H1 (cell line): ENCODE data around the gene PWP2. TPM values are rescaled to one million over a fixed set of nuclear protein-coding genes. Genes with fewer than 3 reads are reported as not detected.
"Not testable (repeated sequence)": the region's sequence is repeated elsewhere in the genome, so short reads cannot be mapped to it uniquely, and the experiment has no call there.

Source experiments
- CTCF ChIA-PET: fragments of 300-600 bp; sonication (Branson Sonifier 250); formaldehyde crosslinking; loops from one replicate; lab custom pipeline; 2021; ENCODE audit not compliant: partially characterized antibody; lab: Charles Lee
- POLR2A ChIA-PET: fragments of 300-600 bp; sonication (Branson Sonifier 250); formaldehyde crosslinking; loops from one replicate; lab custom pipeline; 2021; ENCODE audit warnings: inconsistent platforms; ENCODE audit not compliant: partially characterized antibody; lab: Charles Lee
- DNase-seq, 2 experiments: peaks; one replicate each; pipeline versions ENCODE4 v3.0.0 to v3.0.0-alpha.2; 2010 to 2022; ENCODE audit warnings: low spot score in 2 of 2, low read depth in 1 of 2, mixed read lengths in 1 of 2
- FAIRE-seq: peaks from 2 replicates; lab custom pipeline; 2011; peaks lifted over from hg19 to GRCh38; lab: Jason Lieb, UNC
- H2AFZ ChIP-seq: 2 replicates; pipeline ENCODE4 v1.8.1; 2012; ENCODE audit warnings: low read length, inconsistent platforms
- H2AK5ac ChIP-seq: 2 replicates; pipeline ENCODE4 v1.6.1; 2013; ENCODE audit warnings: low read depth, low read length
- H2BK120ac ChIP-seq: replicated peaks from 2 replicates; pipeline ENCODE3; 2013; ENCODE audit warnings: low read depth, low read length, inconsistent platforms
- H2BK12ac ChIP-seq: 2 replicates; pipeline ENCODE4 v1.6.1; 2013; ENCODE audit warnings: low read depth, low read length
- H2BK15ac ChIP-seq: 2 replicates; pipeline ENCODE4 v1.6.1; 2013; ENCODE audit warnings: low read length
- H2BK20ac ChIP-seq: 2 replicates; pipeline ENCODE4 v1.6.1; 2013; ENCODE audit warnings: low read length
- H2BK5ac ChIP-seq: 2 replicates; pipeline ENCODE4 v1.6.1; 2013; ENCODE audit warnings: low read depth, low read length
- H3K14ac ChIP-seq: 2 replicates; pipeline ENCODE4 v1.6.1; 2013; ENCODE audit warnings: inconsistent platforms; ENCODE audit not compliant: insufficient read length
- H3K18ac ChIP-seq: 2 replicates; pipeline ENCODE4 v1.6.1; 2013; ENCODE audit warnings: low read length; ENCODE audit errors: extremely low read depth
- H3K23ac ChIP-seq: 2 replicates; pipeline ENCODE4 v1.6.1; 2013; ENCODE audit warnings: inconsistent platforms; ENCODE audit not compliant: insufficient read length
- H3K23me2 ChIP-seq: 2 replicates; pipeline ENCODE4 v1.6.1; 2013; ENCODE audit warnings: low read depth, low read length
- H3K27ac ChIP-seq: 2 replicates; pipeline ENCODE4 v1.6.1; 2011; ENCODE audit warnings: low read depth, low read length, inconsistent platforms
- H3K27me3 ChIP-seq, 4 experiments: replicated peaks in 1 of 4; 1 replicate in 1 of 4; 2 replicates in 3 of 4; pipeline versions ENCODE4 v1.6.1 to v1.8.1; 2011 to 2013; ENCODE audit warnings: low read length in 3 of 4, mild to moderate bottlenecking in 3 of 4, inconsistent platforms in 2 of 4, mixed read lengths in 2 of 4, moderate library complexity in 1 of 4; ENCODE audit not compliant: control insufficient read depth in 3 of 4, insufficient read depth in 3 of 4; ENCODE audit errors: extremely low read depth in 1 of 4
- H3K36me3 ChIP-seq, 4 experiments: 2 replicates each; pipeline versions ENCODE4 v1.6.1 to v1.8.1; 2011 to 2013; ENCODE audit warnings: mild to moderate bottlenecking in 4 of 4, low read length in 3 of 4, moderate library complexity in 2 of 4, control low read depth in 1 of 4, inconsistent platforms in 1 of 4; ENCODE audit not compliant: insufficient read depth in 4 of 4, control insufficient read depth in 2 of 4
- H3K4ac ChIP-seq: replicated peaks from 2 replicates; pipeline ENCODE3; 2013; ENCODE audit warnings: low read length, low read depth, mixed read lengths, inconsistent platforms; ENCODE audit not compliant: insufficient read length
- H3K4me1 ChIP-seq, 4 experiments: replicated peaks in 1 of 4; 1 replicate in 1 of 4; 2 replicates in 3 of 4; pipeline versions ENCODE4 v1.6.1 to v1.8.1; 2011 to 2013; ENCODE audit warnings: low read length in 3 of 4, inconsistent platforms in 2 of 4, mixed read lengths in 1 of 4; ENCODE audit not compliant: insufficient read depth in 4 of 4, control insufficient read depth in 3 of 4
- H3K4me2 ChIP-seq, 2 experiments: 2 replicates each; pipeline versions ENCODE4 v1.6.1 to v1.8.1; 2011 to 2013; ENCODE audit warnings: low read depth in 2 of 2, low read length in 2 of 2, control low read depth in 1 of 2, inconsistent platforms in 1 of 2, mild to moderate bottlenecking in 1 of 2; ENCODE audit not compliant: insufficient read depth in 1 of 2
- H3K4me3 ChIP-seq, 4 experiments: fragments of 200-600, 300-600 bp in 1 of 4; sonication (generic), shearing (Covaris generic), sonication (Bioruptor Twin) in 1 of 4; 2 replicates each; pipeline versions ENCODE4 v1.5.1 to v1.8.1; 2011 to 2016; ENCODE audit warnings: low read length in 4 of 4, low read depth in 3 of 4, control low read depth in 2 of 4, inconsistent platforms in 2 of 4, mild to moderate bottlenecking in 2 of 4, mixed read lengths in 1 of 4, moderate library complexity in 1 of 4; ENCODE audit not compliant: insufficient read depth in 2 of 4; ENCODE audit errors: extremely low read depth in 1 of 4
- H3K56ac ChIP-seq: replicated peaks from 2 replicates; pipeline ENCODE3; 2013; ENCODE audit warnings: low read depth, mild to moderate bottlenecking, mixed read lengths, low read length, inconsistent platforms; ENCODE audit not compliant: insufficient read length
- H3K79me1 ChIP-seq: 2 replicates; pipeline ENCODE4 v1.6.1; 2013; ENCODE audit warnings: low read depth, low read length, control low read depth
- H3K79me2 ChIP-seq, 2 experiments: 2 replicates each; pipeline versions ENCODE4 v1.6.1 to v1.8.1; 2012 to 2013; ENCODE audit warnings: low read length in 2 of 2, mild to moderate bottlenecking in 2 of 2, inconsistent platforms in 1 of 2; ENCODE audit not compliant: insufficient read depth in 2 of 2, control insufficient read depth in 1 of 2
- H3K9ac ChIP-seq, 4 experiments: replicated peaks in 1 of 4; 1 replicate in 1 of 4; 2 replicates in 3 of 4; pipeline versions ENCODE4 v1.6.1 to v1.8.1; 2011 to 2013; ENCODE audit warnings: low read depth in 3 of 4, low read length in 3 of 4, control low read depth in 2 of 4, mild to moderate bottlenecking in 2 of 4, moderate library complexity in 2 of 4, inconsistent platforms in 1 of 4; ENCODE audit errors: extremely low read depth in 1 of 4
- H3K9me3 ChIP-seq, 2 experiments: 2 replicates each; pipeline versions ENCODE4 v1.6.1 to v1.8.1; 2012 to 2013; ENCODE audit warnings: mild to moderate bottlenecking in 2 of 2, moderate library complexity in 2 of 2, control low read depth in 1 of 2, inconsistent platforms in 1 of 2, low read depth in 1 of 2, low read length in 1 of 2, mixed read lengths in 1 of 2; ENCODE audit not compliant: insufficient read depth in 2 of 2
- H4K20me1 ChIP-seq, 2 experiments: replicated peaks in 1 of 2; 2 replicates each; pipeline versions ENCODE3 to v1.8.1; 2011 to 2013; ENCODE audit warnings: inconsistent platforms in 2 of 2, low read length in 2 of 2, mild to moderate bottlenecking in 1 of 2; ENCODE audit not compliant: insufficient read depth in 2 of 2, control insufficient read depth in 1 of 2
- H4K5ac ChIP-seq: 2 replicates; pipeline ENCODE4 v1.6.1; 2013; ENCODE audit warnings: low read length, low read depth, mixed read lengths, inconsistent platforms; ENCODE audit not compliant: insufficient read length
- H4K8ac ChIP-seq: 2 replicates; pipeline ENCODE4 v1.8.0; 2013; ENCODE audit warnings: mild to moderate bottlenecking, moderate library complexity, low read length, inconsistent platforms; ENCODE audit not compliant: insufficient read depth; ENCODE audit errors: extremely low read depth
- H4K91ac ChIP-seq: replicated peaks from 2 replicates; pipeline ENCODE3; 2013; ENCODE audit warnings: low read length, mixed read lengths, inconsistent platforms; ENCODE audit not compliant: insufficient read length
- WGBS, 2 experiments: shearing (Covaris generic) in 1 of 2; methylation state at CpG; one replicate each; pipeline versions ENCODE4 v1.1.6 to v1.1.7; 2013 to 2015; ENCODE audit warnings: low lambda C conversion rate in 2 of 2, mixed read lengths in 2 of 2, inconsistent platforms in 1 of 2, low coverage in 1 of 2, missing lambda C conversion rate in 1 of 2; ENCODE audit not compliant: insufficient replicate concordance in 2 of 2, insufficient coverage in 1 of 2, insufficient read length in 1 of 2; ENCODE audit errors: extremely low coverage in 1 of 2, missing lambda C conversion rate in 1 of 2; 5-methylcytosine and 5-hydroxymethylcytosine counted together
- polyA plus RNA-seq, 7 experiments: library from polyadenylated mRNA; depleted of rRNA in 3 of 7; stranded (reverse) in 5 of 7; unstranded in 2 of 7; fragments of >200 nt in 5 of 7; fragments of 200-250 nt in 2 of 7; gene quantifications; 1 replicate in 5 of 7; 2 replicates in 1 of 7; 4 replicates in 1 of 7; pipeline versions ENCODE4 v1.2.1 to v1.2.3, GENCODE V29; 2011 to 2013; ENCODE audit warnings: missing spikeins in 2 of 7, mixed read lengths in 2 of 7
- total RNA-seq: library from RNA; stranded (reverse); fragmentation: NEBNext Ultra II Directional; extraction: Animal tissue kit (Norgen Biotek cat#: 25700); gene quantifications from 2 replicates; pipeline ENCODE4 v1.2.1, GENCODE V29; 2021

PWP2 gene
- total and polyA plus RNA-seq, 2 of the 8 experiments (the other 6 are each of a cell fraction or from before 2014, with no cell fraction given) = 4.4 to 6.7 TPM

- H3K14ac ChIP-seq, H3K18ac ChIP-seq, H3K4me1 ChIP-seq, H2BK20ac ChIP-seq, H3K79me1 ChIP-seq, H2AK5ac ChIP-seq, H3K23me2 ChIP-seq, H3K4me2 ChIP-seq, H3K4me3 ChIP-seq, CTCF ChIA-PET, H4K5ac ChIP-seq, FAIRE-seq, H2BK120ac ChIP-seq, DNase-seq, H2BK5ac ChIP-seq, H3K79me2 ChIP-seq, H3K4ac ChIP-seq, H3K9me3 ChIP-seq, H2BK12ac ChIP-seq, H3K36me3 ChIP-seq, H3K27ac ChIP-seq, POLR2A ChIA-PET, H2BK15ac ChIP-seq, H3K23ac ChIP-seq, H4K8ac ChIP-seq, H3K27me3 ChIP-seq, H2AFZ ChIP-seq, H4K20me1 ChIP-seq, H4K91ac ChIP-seq, H3K9ac ChIP-seq, H3K56ac ChIP-seq: not testable (repeated sequence)
- no CpG with 5 or more reads among the region's 20 CpGs for WGBS, 2 experiments
These were observed 53.6 kb downstream of the PWP2 start for GRCh38 chr21:44160821-44161220.

- FAIRE-seq, H4K91ac ChIP-seq, H3K79me1 ChIP-seq, H4K20me1 ChIP-seq, H2AFZ ChIP-seq, H3K18ac ChIP-seq, H2BK5ac ChIP-seq, H3K56ac ChIP-seq, H3K4me3 ChIP-seq, H3K23ac ChIP-seq, H2AK5ac ChIP-seq, H3K36me3 ChIP-seq, H3K23me2 ChIP-seq, H3K14ac ChIP-seq, H2BK12ac ChIP-seq, CTCF ChIA-PET, H3K9ac ChIP-seq, H2BK15ac ChIP-seq, H4K5ac ChIP-seq, H3K9me3 ChIP-seq, H2BK20ac ChIP-seq, H3K4me2 ChIP-seq, H3K79me2 ChIP-seq, H2BK120ac ChIP-seq, H3K4me1 ChIP-seq, H4K8ac ChIP-seq, H3K4ac ChIP-seq, H3K27ac ChIP-seq, POLR2A ChIA-PET, DNase-seq, H3K27me3 ChIP-seq: not testable (repeated sequence)
- WGBS, 2 experiments = no CpG with 5 or more reads among the region's 13 CpGs
These were observed 56.0 kb downstream of the PWP2 start for GRCh38 chr21:44163167-44163653.
